PFSK-1 (cell line): ENCODE measurements around the gene PRPSAP2.

Experiments
- FOXP2 ChIP-seq: optimal IDR thresholded peaks from 2 replicates; pipeline ENCODE3; 2011; ENCODE audit warnings: borderline replicate concordance, control low read depth, inconsistent platforms; ENCODE audit not compliant: insufficient read depth; ENCODE audit errors: extremely low read length, extremely low read depth
- POLR2AphosphoS5 ChIP-seq: IDR thresholded peaks from 2 replicates; pipeline ENCODE4 v1.6.1; 2012; ENCODE audit warnings: low read depth, mild to moderate bottlenecking, control low read depth, low read length, moderate library complexity
- SIN3A ChIP-seq: IDR thresholded peaks from 2 replicates; pipeline ENCODE4 v1.6.1; 2012; ENCODE audit warnings: mild to moderate bottlenecking, low read length, moderate library complexity, borderline replicate concordance; ENCODE audit not compliant: insufficient read depth
- TAF1 ChIP-seq: IDR thresholded peaks from 2 replicates; pipeline ENCODE4 v1.6.1; 2012; ENCODE audit warnings: low read length, control low read depth, borderline replicate concordance; ENCODE audit not compliant: insufficient read depth
- TF ChIP-seq, protein P1 (sequence below), 2 experiments: IDR thresholded peaks; 2 replicates each; pipeline versions ENCODE4 v1.6.1 to v1.8.0; 2011 to 2012; ENCODE audit warnings: low read depth in 2 of 2, low read length in 2 of 2, control low read depth in 1 of 2, inconsistent platforms in 1 of 2, mild to moderate bottlenecking in 1 of 2, moderate library complexity in 1 of 2; ENCODE audit not compliant: insufficient read depth in 1 of 2

DNA sequence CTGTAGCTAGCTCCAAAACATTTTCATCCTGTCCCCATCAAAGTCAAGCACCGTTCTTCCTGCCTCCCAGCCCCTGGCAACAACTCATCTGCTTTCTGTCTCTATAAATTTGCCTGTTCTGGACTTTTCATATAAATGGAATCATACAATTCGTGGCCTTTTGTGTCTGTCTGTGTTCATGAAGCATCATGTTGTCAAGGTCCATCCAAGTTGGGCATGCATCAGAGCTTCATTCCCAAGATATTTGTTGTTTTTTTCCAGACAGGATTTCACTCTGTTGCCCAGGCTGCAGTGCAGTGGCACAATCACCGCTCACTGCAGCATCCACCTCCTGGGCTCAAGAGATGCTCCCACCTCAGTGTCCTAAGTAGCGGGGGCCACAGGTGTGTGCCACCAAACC, 99.9 kb downstream of the PRPSAP2 start:
- TF ChIP-seq, protein P1, sequence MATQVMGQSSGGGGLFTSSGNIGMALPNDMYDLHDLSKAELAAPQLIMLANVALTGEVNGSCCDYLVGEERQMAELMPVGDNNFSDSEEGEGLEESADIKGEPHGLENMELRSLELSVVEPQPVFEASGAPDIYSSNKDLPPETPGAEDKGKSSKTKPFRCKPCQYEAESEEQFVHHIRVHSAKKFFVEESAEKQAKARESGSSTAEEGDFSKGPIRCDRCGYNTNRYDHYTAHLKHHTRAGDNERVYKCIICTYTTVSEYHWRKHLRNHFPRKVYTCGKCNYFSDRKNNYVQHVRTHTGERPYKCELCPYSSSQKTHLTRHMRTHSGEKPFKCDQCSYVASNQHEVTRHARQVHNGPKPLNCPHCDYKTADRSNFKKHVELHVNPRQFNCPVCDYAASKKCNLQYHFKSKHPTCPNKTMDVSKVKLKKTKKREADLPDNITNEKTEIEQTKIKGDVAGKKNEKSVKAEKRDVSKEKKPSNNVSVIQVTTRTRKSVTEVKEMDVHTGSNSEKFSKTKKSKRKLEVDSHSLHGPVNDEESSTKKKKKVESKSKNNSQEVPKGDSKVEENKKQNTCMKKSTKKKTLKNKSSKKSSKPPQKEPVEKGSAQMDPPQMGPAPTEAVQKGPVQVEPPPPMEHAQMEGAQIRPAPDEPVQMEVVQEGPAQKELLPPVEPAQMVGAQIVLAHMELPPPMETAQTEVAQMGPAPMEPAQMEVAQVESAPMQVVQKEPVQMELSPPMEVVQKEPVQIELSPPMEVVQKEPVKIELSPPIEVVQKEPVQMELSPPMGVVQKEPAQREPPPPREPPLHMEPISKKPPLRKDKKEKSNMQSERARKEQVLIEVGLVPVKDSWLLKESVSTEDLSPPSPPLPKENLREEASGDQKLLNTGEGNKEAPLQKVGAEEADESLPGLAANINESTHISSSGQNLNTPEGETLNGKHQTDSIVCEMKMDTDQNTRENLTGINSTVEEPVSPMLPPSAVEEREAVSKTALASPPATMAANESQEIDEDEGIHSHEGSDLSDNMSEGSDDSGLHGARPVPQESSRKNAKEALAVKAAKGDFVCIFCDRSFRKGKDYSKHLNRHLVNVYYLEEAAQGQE (IDR thresholded peaks at IDR 0.05; ENCODE audit: insufficient read depth in 1 of 2, low read depth in 2 of 2, low read length in 2 of 2), result no peak
- TF ChIP-seq SIN3A, result no peak
- no peak for TF ChIP-seq POLR2AphosphoS5
- TF ChIP-seq TAF1, result no peak
- no peak for TF ChIP-seq FOXP2
